Endothelial cell of umbilical vein (primary cell): ENCODE measurements around the gene DISP3. TPM values are rescaled to one million over a fixed set of nuclear protein-coding genes. Genes with fewer than 3 reads are reported as not detected.

Experiments used
- BruUV-seq: library from RNA; stranded (reverse); fragments of 400-500 nt; replicated peaks from 2 replicates; lab custom pipeline; 2021; lab: Mats Ljungman, UMichigan
- CTCF ChIA-PET: fragments of 300-600, 350-600 bp; sonication (Branson Sonifier 250); formaldehyde crosslinking; loops from one replicate; lab custom pipeline; 2021; ENCODE audit warnings: antibody characterized with exemption, inconsistent platforms; lab: Charles Lee
- POLR2A ChIA-PET: fragments of 300-600, 350-600 bp; sonication (Branson Sonifier 250); formaldehyde crosslinking; loops from one replicate; lab custom pipeline; 2021; ENCODE audit warnings: antibody characterized with exemption, inconsistent platforms; lab: Charles Lee
- DNase-seq: peaks from one replicate; pipeline ENCODE4 v3.0.0-alpha.2; 2011; ENCODE audit warnings: low read depth, low spot score
- FAIRE-seq: peaks from 2 replicates; lab custom pipeline; 2011; peaks lifted over from hg19 to GRCh38; lab: Jason Lieb, UNC
- H2AFZ ChIP-seq: 2 replicates; pipeline ENCODE4 v1.6.0; 2012; ENCODE audit warnings: low read depth, low read length, control low read depth, inconsistent platforms
- H3K27ac ChIP-seq: 2 replicates; pipeline ENCODE4 v1.5.1; 2011; ENCODE audit warnings: low read depth, mild to moderate bottlenecking, control low read depth, low read length, moderate library complexity; ENCODE audit not compliant: insufficient read depth
- H3K27me3 ChIP-seq, 2 experiments: 2 replicates each; pipeline versions ENCODE4 v1.6.0 to v1.6.1; 2011; ENCODE audit warnings: low read length in 2 of 2, mixed read lengths in 1 of 2; ENCODE audit not compliant: control insufficient read depth in 2 of 2, insufficient read depth in 2 of 2
- H3K36me3 ChIP-seq, 2 experiments: 2 replicates in 1 of 2; 3 replicates in 1 of 2; pipeline ENCODE4 v1.5.1; 2011; ENCODE audit warnings: low read length in 2 of 2, mild to moderate bottlenecking in 1 of 2, moderate library complexity in 1 of 2; ENCODE audit not compliant: control insufficient read depth in 2 of 2, insufficient read depth in 2 of 2; ENCODE audit errors: extremely low read depth in 1 of 2
- H3K4me1 ChIP-seq: 3 replicates; pipeline ENCODE4 v1.5.1; 2011; ENCODE audit warnings: mild to moderate bottlenecking, low read length; ENCODE audit not compliant: control insufficient read depth, insufficient read depth; ENCODE audit errors: extremely low read depth
- H3K4me2 ChIP-seq: 2 replicates; pipeline ENCODE4 v1.6.1; 2011; ENCODE audit warnings: low read length, control low read depth, mixed read lengths; ENCODE audit not compliant: insufficient read depth
- H3K4me3 ChIP-seq, 3 experiments: fragments of 200-600 bp in 1 of 3; sonication (generic), shearing (Covaris generic) in 1 of 3; replicated peaks in 1 of 3; 2 replicates each; pipeline ENCODE4 v1.5.1; 2011 to 2016; ENCODE audit warnings: control low read depth in 3 of 3, low read length in 3 of 3, mild to moderate bottlenecking in 2 of 3, inconsistent platforms in 1 of 3, low read depth in 1 of 3, moderate library complexity in 1 of 3; ENCODE audit not compliant: insufficient read depth in 1 of 3
- H3K79me2 ChIP-seq: 2 replicates; pipeline ENCODE4 v1.6.0; 2012; ENCODE audit warnings: low read length, inconsistent platforms; ENCODE audit not compliant: control insufficient read depth, insufficient read depth
- H3K9ac ChIP-seq: replicated peaks from 2 replicates; pipeline ENCODE3; 2011; ENCODE audit warnings: low read length, control low read depth; ENCODE audit not compliant: insufficient read depth; ENCODE audit errors: extremely low read depth
- H3K9me1 ChIP-seq: replicated peaks from 3 replicates; pipeline ENCODE4 v1.6.0; 2011; ENCODE audit warnings: mild to moderate bottlenecking, low read length; ENCODE audit not compliant: control insufficient read depth, insufficient read depth; ENCODE audit errors: extremely low read depth
- H3K9me3 ChIP-seq: replicated peaks from 2 replicates; pipeline ENCODE4 v1.5.1; 2012; ENCODE audit warnings: low read length, inconsistent platforms; ENCODE audit not compliant: control insufficient read depth, insufficient read depth
- H4K20me1 ChIP-seq: replicated peaks from 2 replicates; pipeline ENCODE3; 2011; ENCODE audit warnings: mild to moderate bottlenecking, low read length; ENCODE audit not compliant: control insufficient read depth, insufficient read depth; ENCODE audit errors: extremely low read depth
- EZH2 ChIP-seq: IDR thresholded peaks from 2 replicates; pipeline ENCODE4 v1.6.1; 2012; ENCODE audit warnings: borderline replicate concordance, low read depth, mild to moderate bottlenecking, moderate library complexity, low read length, inconsistent platforms; ENCODE audit not compliant: severe bottlenecking
- FOS ChIP-seq: IDR thresholded peaks from 2 replicates; pipeline ENCODE4 v1.6.1; 2011; ENCODE audit warnings: mild to moderate bottlenecking, low read length, moderate library complexity, borderline replicate concordance; ENCODE audit not compliant: insufficient read depth
- GATA2 ChIP-seq: IDR thresholded peaks from 2 replicates; pipeline ENCODE4 v1.7.0; 2011; ENCODE audit warnings: low read depth, mild to moderate bottlenecking, moderate library complexity, mixed read lengths, low read length; ENCODE audit not compliant: insufficient read length, insufficient read depth
- JUN ChIP-seq: IDR thresholded peaks from 2 replicates; pipeline ENCODE4 v1.6.1; 2011; ENCODE audit warnings: borderline replicate concordance, low read depth; ENCODE audit not compliant: insufficient read length, insufficient read depth
- MYC ChIP-seq: IDR thresholded peaks from one replicate; pipeline ENCODE4 v1.6.1; 2011; ENCODE audit warnings: mild to moderate bottlenecking, low read depth, low read length
- POLR2A ChIP-seq: IDR thresholded peaks from 2 replicates; pipeline ENCODE4 v1.6.1; 2012; ENCODE audit warnings: low read depth, mild to moderate bottlenecking, control low read depth, low read length
- POLR2AphosphoS5 ChIP-seq: IDR thresholded peaks from 2 replicates; pipeline ENCODE4 v1.6.1; 2012; ENCODE audit warnings: low read depth, mild to moderate bottlenecking, control low read depth, low read length, moderate library complexity; ENCODE audit not compliant: insufficient read depth
- dilution Hi-C: fragments of 300-500 bp; cut with MboI; formaldehyde crosslinking; loops from one replicate; pipeline ENCODE4 v1.15.0; 2019; ENCODE audit warnings: low sequenced_read_pairs; ENCODE audit not compliant: extremely low pct_ligation_motif_present
- intact Hi-C: fragments of 100-400 bp; cut with micrococcal nuclease; formaldehyde crosslinking; loops from one replicate; pipeline ENCODE4 v1.10.0; 2022
- polyA plus RNA-seq, 4 experiments: library from polyadenylated mRNA; depleted of rRNA in 3 of 4; stranded (reverse) in 3 of 4; unstranded in 1 of 4; fragments of >200 nt; gene quantifications; 2 replicates each; pipeline versions ENCODE4 v1.2.1 to v1.2.3, GENCODE V29; 2011 to 2012; ENCODE audit warnings: missing spikeins in 1 of 4
- total RNA-seq: library from RNA; stranded (reverse); gene quantifications from 2 replicates; pipeline ENCODE4 v1.2.3, GENCODE V29; 2021
- TF ChIP-seq, protein P1 (sequence below), 2 donors: IDR thresholded peaks; 1 replicate in 1 of 2; 2 replicates in 1 of 2; pipeline ENCODE4 v1.5.1; 2011; ENCODE audit warnings: low read length in 2 of 2, mild to moderate bottlenecking in 2 of 2, moderate library complexity in 2 of 2, control low read depth in 1 of 2, inconsistent platforms in 1 of 2, low read depth in 1 of 2; ENCODE audit not compliant: insufficient read depth in 1 of 2; ENCODE audit errors: extremely low read depth in 1 of 2
- TF ChIP-seq, protein P2 (sequence below): IDR thresholded peaks from 2 replicates; pipeline ENCODE4 v1.6.1; 2011; ENCODE audit not compliant: insufficient read depth, insufficient read length

The DISP3 gene
- total and polyA plus RNA-seq, 2 donors (not counting 3 experiments of a cell fraction or from before 2014, with no cell fraction given) = 0.26 to 0.49 TPM

DNA sequence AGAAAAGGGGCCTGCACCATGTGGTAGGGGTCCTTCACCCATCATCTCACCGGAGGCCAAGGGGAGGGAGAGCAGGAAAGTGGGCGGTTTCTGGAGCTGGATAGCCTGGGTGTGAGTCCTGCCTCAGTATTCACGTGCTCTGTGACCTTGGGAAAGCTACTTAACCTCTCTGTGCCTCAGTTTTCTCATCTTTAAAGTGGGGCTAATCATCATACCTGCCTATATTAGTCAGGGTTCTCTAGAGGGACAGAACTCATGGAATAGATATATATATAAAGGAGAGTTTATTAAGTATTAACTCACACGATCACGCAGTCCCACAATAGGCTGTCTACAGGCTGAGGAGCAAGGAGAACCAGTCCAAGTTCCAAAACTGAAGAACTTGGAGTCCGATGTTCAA is 96.6 kb downstream of the DISP3 start:
- no peak overlapping the region for H3K4me2 ChIP-seq
- no peaks in the 10 kb centered on the region for H4K20me1 ChIP-seq
- intact Hi-C loops (no loop called here), dilution Hi-C loops (no loop called here)
- ChIA-PET POLR2A (no interaction called here), CTCF (no interaction called here)
- no peak overlapping the region for H3K4me3 ChIP-seq
- H3K27ac ChIP-seq = no peak overlapping the region
- no peaks in the 10 kb centered on the region for H3K9me3 ChIP-seq
- H3K9ac ChIP-seq = no peak overlapping the region
- no peaks in the 10 kb centered on the region for H3K79me2 ChIP-seq
- H2AFZ ChIP-seq = no peak overlapping the region
- H3K9me1 ChIP-seq = no peaks in the 10 kb centered on the region
- TF ChIP-seq, protein P1, sequence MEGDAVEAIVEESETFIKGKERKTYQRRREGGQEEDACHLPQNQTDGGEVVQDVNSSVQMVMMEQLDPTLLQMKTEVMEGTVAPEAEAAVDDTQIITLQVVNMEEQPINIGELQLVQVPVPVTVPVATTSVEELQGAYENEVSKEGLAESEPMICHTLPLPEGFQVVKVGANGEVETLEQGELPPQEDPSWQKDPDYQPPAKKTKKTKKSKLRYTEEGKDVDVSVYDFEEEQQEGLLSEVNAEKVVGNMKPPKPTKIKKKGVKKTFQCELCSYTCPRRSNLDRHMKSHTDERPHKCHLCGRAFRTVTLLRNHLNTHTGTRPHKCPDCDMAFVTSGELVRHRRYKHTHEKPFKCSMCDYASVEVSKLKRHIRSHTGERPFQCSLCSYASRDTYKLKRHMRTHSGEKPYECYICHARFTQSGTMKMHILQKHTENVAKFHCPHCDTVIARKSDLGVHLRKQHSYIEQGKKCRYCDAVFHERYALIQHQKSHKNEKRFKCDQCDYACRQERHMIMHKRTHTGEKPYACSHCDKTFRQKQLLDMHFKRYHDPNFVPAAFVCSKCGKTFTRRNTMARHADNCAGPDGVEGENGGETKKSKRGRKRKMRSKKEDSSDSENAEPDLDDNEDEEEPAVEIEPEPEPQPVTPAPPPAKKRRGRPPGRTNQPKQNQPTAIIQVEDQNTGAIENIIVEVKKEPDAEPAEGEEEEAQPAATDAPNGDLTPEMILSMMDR (IDR thresholded peaks at IDR 0.05; ENCODE audit: extremely low read depth in 1 of 2, insufficient read depth in 1 of 2, low read depth in 1 of 2, low read length in 2 of 2) = no peak
- TF ChIP-seq MYC = no peak
- TF ChIP-seq POLR2A = no peak
- no peak for TF ChIP-seq FOS
- no peak for TF ChIP-seq GATA2
- TF ChIP-seq JUN = no peak
- no peak for TF ChIP-seq POLR2AphosphoS5
- TF ChIP-seq, protein P2, sequence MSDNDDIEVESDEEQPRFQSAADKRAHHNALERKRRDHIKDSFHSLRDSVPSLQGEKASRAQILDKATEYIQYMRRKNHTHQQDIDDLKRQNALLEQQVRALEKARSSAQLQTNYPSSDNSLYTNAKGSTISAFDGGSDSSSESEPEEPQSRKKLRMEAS = no peak
- no peak for TF ChIP-seq EZH2
- no peaks in the 10 kb centered on the region for H3K4me1 ChIP-seq
- no TSS peak for BruUV-seq
- H3K36me3 ChIP-seq = no peaks in the 10 kb centered on the region
- no peaks in the 10 kb centered on the region for H3K27me3 ChIP-seq
- no peak for DNase-seq
- FAIRE-seq = no peak
